HG03432 (cell line): ENCODE results near the gene BHLHE41.

Experiments
- ATAC-seq: cut with Tn5 transposase; IDR thresholded peaks from one replicate; pipeline ENCODE4 v1.9.1; 2021; ENCODE audit warnings: mild to moderate bottlenecking, moderate library complexity; ENCODE audit not compliant: unreplicated experiment

BHLHE41 gene

GRCh38 chr12:26135010-26135420, 10.2 kb upstream of the BHLHE41 start:
- no peak for ATAC-seq

GRCh38 chr12:26134540-26134939, 9.7 kb upstream of the BHLHE41 start:
- ATAC-seq = no peak

- no peak for ATAC-seq
Measured at GRCh38 chr12:26133521-26133920, 8.7 kb upstream of the BHLHE41 start.

GRCh38 chr12:26132866-26133265, 8.0 kb upstream of the BHLHE41 start:
- no peak for ATAC-seq

GRCh38 chr12:26131936-26132335, 7.1 kb upstream of the BHLHE41 start:
- ATAC-seq = no peak

- no peak for ATAC-seq
Measured at GRCh38 chr12:26130728-26131127, 5.9 kb upstream of the BHLHE41 start.

GRCh38 chr12:26128168-26128567, 3.3 kb upstream of the BHLHE41 start:
- ATAC-seq = no peak

- no peak for ATAC-seq
Measured at GRCh38 chr12:26127404-26127803, 2.6 kb upstream of the BHLHE41 start.

- peak; percentile 46 for ATAC-seq
Measured at GRCh38 chr12:26126340-26127284, 1.8 kb upstream of the BHLHE41 start.

GRCh38 chr12:26125400-26126339, 833 bp upstream of the BHLHE41 start:
- ATAC-seq = peak; percentile 48

- ATAC-seq = no peak
Measured at GRCh38 chr12:26123482-26123980, 1.3 kb downstream of the BHLHE41 start.

GRCh38 chr12:26122681-26123481, 2.0 kb downstream of the BHLHE41 start:
- ATAC-seq = no peak

GRCh38 chr12:26122061-26122680, 2.7 kb downstream of the BHLHE41 start:
- ATAC-seq = no peak

GRCh38 chr12:26121323-26122060, 3.3 kb downstream of the BHLHE41 start:
- ATAC-seq = no peak

- ATAC-seq = no peak
Measured at GRCh38 chr12:26120561-26121274, 4.1 kb downstream of the BHLHE41 start.

GRCh38 chr12:26119391-26119989, 5.3 kb downstream of the BHLHE41 start:
- ATAC-seq = peak; percentile 22

GRCh38 chr12:26118308-26118707, 6.5 kb downstream of the BHLHE41 start:
- ATAC-seq = no peak
